GM13976 (cell line): ENCODE data around the gene GAGE10.

Experiments used
- DNase-seq: peaks from one replicate; pipeline ENCODE4 v3.0.0; 2012; ENCODE audit warnings: low spot score
- CTCF ChIP-seq: IDR thresholded peaks from 2 replicates; pipeline ENCODE4 v1.5.1; 2012; ENCODE audit warnings: borderline replicate concordance, mild to moderate bottlenecking; ENCODE audit not compliant: insufficient read depth; ENCODE audit errors: extremely low read depth, missing control alignments, control extremely low read depth
- in situ Hi-C: fragments of 300-500 bp; cut with MboI; formaldehyde crosslinking; loops from one replicate; pipeline ENCODE4 v1.12.0; 2022; ENCODE audit warnings: low sequenced_read_pairs, mixed read lengths, inconsistent platforms; ENCODE audit not compliant: unreplicated experiment

Gene GAGE10

DNA sequence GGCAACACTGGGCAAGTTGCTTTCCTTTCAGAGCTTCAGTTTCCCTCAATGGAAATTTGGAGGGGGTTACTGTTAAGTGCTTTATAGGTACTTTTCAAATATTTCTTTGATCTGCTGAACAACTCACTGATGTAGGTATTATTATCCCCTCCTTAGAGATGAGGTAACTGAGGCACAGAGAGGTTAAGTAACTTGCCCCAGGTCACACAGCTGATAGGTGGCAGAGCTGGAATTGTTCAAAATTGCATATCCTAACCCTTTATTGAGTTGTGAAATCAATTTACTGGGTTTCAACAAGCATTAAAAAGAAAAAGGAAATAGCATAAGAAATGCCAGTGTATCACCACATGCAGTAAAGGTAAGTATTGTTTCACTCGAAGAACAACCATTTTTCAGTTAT, 27.2 kb upstream of the GAGE10 start:
- in situ Hi-C loops = no loop called here

DNA sequence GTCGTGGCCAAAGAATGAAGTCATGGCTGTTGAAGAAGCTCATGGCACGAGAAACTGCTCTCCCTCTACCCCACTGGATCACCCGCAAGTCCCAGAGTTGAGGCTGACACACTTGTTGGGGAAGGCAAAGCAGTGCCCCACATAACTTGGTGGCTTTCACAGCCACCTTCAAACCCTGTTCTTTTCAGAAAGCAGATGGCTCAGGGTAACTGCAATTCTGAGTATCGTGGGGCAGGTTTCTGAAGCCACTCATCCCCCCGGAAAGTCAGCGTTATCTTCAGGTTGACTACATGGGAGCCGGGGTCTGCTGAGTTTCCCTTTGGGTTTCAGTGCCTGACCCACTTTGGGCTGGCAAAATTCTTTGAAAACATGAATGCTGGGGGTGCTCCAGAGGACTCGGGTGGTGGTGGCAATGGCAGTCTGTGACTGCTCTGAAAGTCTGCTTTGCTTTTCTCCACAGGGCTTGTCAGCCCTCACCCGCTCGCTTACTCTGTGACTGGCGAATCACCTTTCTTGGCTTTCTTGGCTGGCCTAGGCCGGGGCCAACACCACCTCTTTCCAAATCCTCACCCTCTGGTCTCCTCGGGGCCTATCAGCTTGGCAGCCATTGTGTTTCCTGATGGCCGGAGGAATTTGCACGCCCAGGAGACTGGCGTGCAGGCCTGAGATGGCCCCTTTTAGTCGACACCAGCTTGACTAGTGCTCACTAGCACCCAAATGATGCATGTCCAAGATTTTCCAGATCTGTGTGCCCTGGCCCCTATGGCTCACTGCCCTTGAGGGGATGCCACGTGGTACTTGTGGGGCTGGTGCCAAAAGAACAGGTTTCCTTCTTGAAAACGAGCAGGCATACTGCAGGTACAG, 26.5 kb upstream of the GAGE10 start:
- in situ Hi-C loops = no loop called here
- no peak for TF ChIP-seq CTCF
- no peak for DNase-seq

More for the DNA sequence above, 27.2 kb upstream of the GAGE10 start:
- DNase-seq = no peak
- TF ChIP-seq CTCF = no peak

GRCh38 chrX:49277535-49277830, 26.0 kb upstream of the GAGE10 start:
- in situ Hi-C loops = no loop called here
- TF ChIP-seq CTCF = no peak
- DNase-seq = no peak

GRCh38 chrX:49278081-49278480, 25.4 kb upstream of the GAGE10 start:
- in situ Hi-C loops = no loop called here
- no peak for DNase-seq
- no peak for TF ChIP-seq CTCF

DNA sequence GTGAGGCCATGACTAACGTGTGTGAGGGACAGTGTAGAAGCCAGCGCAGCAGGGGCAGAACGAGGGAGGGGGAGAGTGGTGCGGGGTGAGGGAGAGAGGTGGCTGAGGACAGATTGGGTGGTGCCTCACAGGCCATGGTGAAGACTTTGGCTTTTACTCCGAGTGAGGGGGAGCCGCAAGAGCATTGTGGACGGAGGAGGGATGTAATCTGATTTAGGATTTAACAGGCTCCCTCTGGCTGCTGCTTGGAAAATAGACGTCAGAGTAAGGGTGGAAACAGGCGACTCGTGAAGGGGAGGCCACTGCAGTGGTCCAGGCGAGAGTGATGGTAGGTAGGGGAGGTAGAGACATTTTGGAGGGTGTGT, 20.8 kb upstream of the GAGE10 start:
- in situ Hi-C loops = no loop called here
- no peak for DNase-seq
- TF ChIP-seq CTCF = no peak

GRCh38 chrX:49284212-49284611, 19.2 kb upstream of the GAGE10 start:
- in situ Hi-C loops = no loop called here
- no peak for DNase-seq
- TF ChIP-seq CTCF = no peak
